Activated T-cell treated with anti-CD3 and anti-CD28 coated beads, Interleukin-2, amount 50 U/mL, for 72 hours (primary cell): Measurements from ENCODE around the gene LRRC1. TPM values are rescaled to one million over a fixed set of nuclear protein-coding genes. Genes with fewer than 3 reads are reported as not detected.

Source experiments
- ATAC-seq, 2 donors: fragments of 150-1000 bp; cut with Tn5 transposase; replicated peaks in 1 of 2; 2 replicates each; pipeline ENCODE4 v1.10.0; 2021; ENCODE audit warnings: moderate library complexity in 2 of 2, mild to moderate bottlenecking in 1 of 2
- DNase-seq, 2 donors: peaks; one replicate each; pipeline ENCODE4 v3.0.0; 2021 to 2022; ENCODE audit warnings: mixed read lengths in 1 of 2
- H3K27ac Mint-ChIP-seq: one replicate; pipeline ENCODE4 v1.8.0; 2022; ENCODE audit warnings: mild to moderate bottlenecking, moderate library complexity, mixed read lengths
- H3K27me3 Mint-ChIP-seq: one replicate; pipeline ENCODE4 v1.8.0; 2022; ENCODE audit warnings: low read depth, mixed read lengths
- H3K36me3 Mint-ChIP-seq, 2 donors: one replicate each; pipeline ENCODE4 v1.8.0; 2022; ENCODE audit warnings: mixed read lengths in 2 of 2, mild to moderate bottlenecking in 1 of 2; ENCODE audit not compliant: insufficient read depth in 2 of 2
- H3K4me1 Mint-ChIP-seq: one replicate; pipeline ENCODE4 v1.8.0; 2022; ENCODE audit warnings: low read depth, mixed read lengths
- H3K4me3 Mint-ChIP-seq, 2 donors: one replicate each; pipeline ENCODE4 v1.8.0; 2022; ENCODE audit warnings: mild to moderate bottlenecking in 2 of 2, mixed read lengths in 2 of 2, moderate library complexity in 2 of 2
- H3K9me3 Mint-ChIP-seq, 2 donors: one replicate each; pipeline ENCODE4 v1.8.0; 2022; ENCODE audit warnings: mixed read lengths in 2 of 2
- total RNA-seq, 2 donors: library from RNA; stranded (reverse); gene quantifications; one replicate each; pipeline ENCODE4 v1.2.3, GENCODE V29; 2022

LRRC1 gene
- total RNA-seq, 2 donors from 2014 or later: 3.6 to 4.4 TPM

DNA sequence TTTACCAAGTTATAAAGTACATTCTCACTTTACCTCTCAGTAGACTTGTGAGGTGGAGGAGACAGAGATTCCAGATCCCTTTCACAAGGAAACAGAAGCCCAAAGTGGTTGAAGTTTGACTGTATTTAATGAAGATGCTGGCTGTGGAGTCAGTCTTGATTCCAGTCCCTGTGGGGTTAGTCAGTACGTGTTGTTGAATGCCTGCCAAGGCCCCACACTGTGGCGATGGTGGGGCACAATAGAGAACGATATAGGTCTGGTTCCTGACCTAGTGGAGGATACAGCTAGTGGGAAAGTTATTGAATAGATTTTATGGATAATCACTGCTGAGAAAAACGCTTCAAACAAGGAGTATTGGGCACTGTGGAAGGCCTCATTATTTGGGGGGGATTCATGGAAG is 71.4 kb downstream of the LRRC1 start:
- DNase-seq: no peak
- H3K9me3 Mint-ChIP-seq: no peaks in the 10 kb centered on the region
- no peak overlapping the region for H3K4me3 Mint-ChIP-seq
- H3K4me1 Mint-ChIP-seq: no peaks in the 10 kb centered on the region
- no peak overlapping the region for H3K27ac Mint-ChIP-seq
- ATAC-seq: no peak
- no peaks in the 10 kb centered on the region for H3K27me3 Mint-ChIP-seq
- no peaks in the 10 kb centered on the region for H3K36me3 Mint-ChIP-seq

DNA sequence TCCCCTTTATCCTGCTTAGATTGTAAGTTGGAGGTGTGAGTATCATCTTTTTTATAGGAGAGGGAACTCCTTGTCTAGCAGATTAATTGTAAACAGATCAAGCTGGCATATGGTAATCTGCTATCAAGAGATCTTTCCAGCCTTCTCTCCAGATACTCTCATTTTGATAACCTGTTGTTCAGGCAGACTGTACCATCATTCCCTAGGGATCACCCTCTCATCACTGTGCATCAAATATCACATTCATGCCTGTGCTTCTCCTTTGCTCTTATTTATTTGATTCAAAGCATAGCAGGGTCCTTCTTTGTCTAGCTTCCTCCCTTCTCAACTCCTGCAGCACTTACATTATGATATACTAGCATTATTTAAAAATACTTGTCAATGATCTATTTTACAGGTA is 73.8 kb downstream of the LRRC1 start:
- no peaks in the 10 kb centered on the region for H3K36me3 Mint-ChIP-seq
- no peaks in the 10 kb centered on the region for H3K9me3 Mint-ChIP-seq
- H3K4me3 Mint-ChIP-seq: no peak overlapping the region
- no peaks in the 10 kb centered on the region for H3K27me3 Mint-ChIP-seq
- ATAC-seq (no peak), DNase-seq (no peak)
- no peaks in the 10 kb centered on the region for H3K4me1 Mint-ChIP-seq
- H3K27ac Mint-ChIP-seq: no peak overlapping the region

DNA sequence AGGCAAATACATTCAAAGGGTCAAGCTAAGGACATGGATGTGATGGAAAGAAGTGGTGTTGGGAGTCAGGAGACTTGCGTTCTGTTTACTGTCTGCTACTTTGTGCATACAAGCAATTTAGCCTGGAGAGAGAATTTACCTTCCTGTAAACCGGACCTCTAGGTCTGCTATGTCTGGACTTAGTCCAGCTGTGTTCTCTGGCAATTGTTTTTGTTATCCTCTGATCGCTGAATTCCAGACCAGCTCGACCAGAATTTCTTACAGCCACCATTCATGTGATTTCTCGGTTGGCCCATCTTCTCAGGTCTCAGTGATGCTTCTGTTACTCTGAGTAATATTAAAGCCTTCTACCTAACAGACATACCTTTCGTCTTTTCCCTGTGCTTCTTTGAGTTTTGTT is 75.2 kb downstream of the LRRC1 start:
- Mint-ChIP-seq H3K27ac (no peak overlapping the region), H3K9me3 (no peaks in the 10 kb centered on the region), H3K36me3 (no peaks in the 10 kb centered on the region), H3K4me3 (no peak overlapping the region), H3K27me3 (no peaks in the 10 kb centered on the region), H3K4me1 (no peaks in the 10 kb centered on the region)
- DNase-seq (no peak), ATAC-seq (no peak)

DNA sequence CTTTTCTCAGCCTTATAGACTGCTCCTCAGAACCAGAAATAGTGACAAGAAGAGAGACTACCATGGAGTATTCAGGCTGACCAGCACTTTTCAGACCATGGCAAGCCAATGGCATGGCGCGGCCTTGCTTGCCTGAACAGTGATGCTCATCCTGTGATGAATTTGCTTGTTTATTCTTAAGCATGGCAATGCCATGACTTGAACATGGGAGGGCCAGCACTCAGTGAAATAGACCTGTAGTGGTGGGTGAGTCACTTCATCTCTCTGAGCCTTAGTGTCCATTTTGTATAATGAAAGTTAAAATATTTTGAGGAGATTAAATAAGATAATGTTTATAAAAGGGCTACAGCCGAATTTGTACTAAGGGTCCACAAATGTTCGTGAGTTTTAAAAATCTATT is 79.1 kb downstream of the LRRC1 start:
- Mint-ChIP-seq H3K27me3 (no peaks in the 10 kb centered on the region), H3K4me1 (no peaks in the 10 kb centered on the region), H3K4me3 (no peak overlapping the region), H3K36me3 (no peaks in the 10 kb centered on the region), H3K27ac (no peak overlapping the region), H3K9me3 (no peaks in the 10 kb centered on the region)
- ATAC-seq: no peak
- no peak for DNase-seq

DNA sequence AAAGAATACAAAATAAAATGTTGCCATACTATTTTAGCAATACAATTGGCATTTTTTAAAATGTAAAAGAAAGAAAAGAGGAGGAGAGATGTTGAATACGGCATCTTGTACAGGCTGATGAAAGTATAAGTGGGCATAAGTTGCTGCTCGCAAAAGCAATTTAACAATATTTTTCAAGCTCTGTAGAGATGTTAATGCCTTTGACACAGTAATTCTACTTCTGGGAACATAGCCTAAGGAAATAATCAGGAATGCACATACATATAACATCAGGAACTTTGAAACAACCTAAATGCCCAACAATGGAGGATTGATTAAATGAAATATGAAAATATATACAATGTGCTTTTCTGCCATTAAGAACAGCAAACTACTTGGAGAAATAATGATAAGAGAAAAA is 80.2 kb downstream of the LRRC1 start:
- no peak for DNase-seq
- Mint-ChIP-seq H3K4me1 (no peaks in the 10 kb centered on the region), H3K27me3 (no peaks in the 10 kb centered on the region), H3K4me3 (no peak overlapping the region), H3K36me3 (no peaks in the 10 kb centered on the region), H3K27ac (no peak overlapping the region), H3K9me3 (no peaks in the 10 kb centered on the region)
- no peak for ATAC-seq

DNA sequence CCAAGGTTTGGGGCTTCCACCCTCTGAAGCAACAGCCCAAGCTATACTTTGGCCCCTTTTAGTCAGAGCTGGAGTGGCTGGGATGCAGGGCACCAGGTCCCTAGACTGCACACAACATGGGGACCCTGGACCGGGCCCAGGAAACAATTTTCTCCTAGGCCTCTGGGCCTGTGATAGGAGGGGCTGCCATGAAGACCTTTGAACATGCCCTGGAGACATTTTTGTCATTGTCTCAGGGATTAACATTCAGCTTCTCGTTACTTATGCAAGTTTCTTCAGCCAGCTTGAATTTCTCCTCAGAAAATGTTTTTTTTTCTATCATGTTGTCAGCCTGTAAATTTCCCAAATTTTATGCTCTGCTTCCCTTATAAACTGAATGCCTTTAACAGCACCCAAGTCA is 82.3 kb downstream of the LRRC1 start:
- no peak for DNase-seq
- ATAC-seq: no peak
- Mint-ChIP-seq H3K27me3 (no peaks in the 10 kb centered on the region), H3K27ac (no peak overlapping the region), H3K4me1 (no peaks in the 10 kb centered on the region), H3K36me3 (no peaks in the 10 kb centered on the region), H3K4me3 (no peak overlapping the region), H3K9me3 (no peaks in the 10 kb centered on the region)

DNA sequence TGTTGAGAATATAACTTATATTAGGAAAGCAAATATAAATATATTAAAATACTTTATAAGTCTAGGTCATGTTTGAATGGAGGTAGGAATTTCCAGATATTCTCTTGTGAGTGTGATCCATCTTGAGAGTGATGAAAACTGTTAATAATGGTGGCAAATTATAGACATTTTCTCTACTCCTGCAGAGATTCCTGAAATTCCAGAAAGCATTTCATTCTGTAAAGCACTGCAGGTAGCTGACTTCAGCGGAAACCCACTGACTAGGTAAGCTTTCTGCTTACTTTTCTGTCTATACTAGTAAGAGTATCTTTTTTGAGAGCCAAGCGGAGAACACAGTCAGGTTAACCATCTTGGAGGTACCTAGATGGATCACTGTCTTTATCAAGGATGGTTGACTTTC is 84.0 kb downstream of the LRRC1 start:
- Mint-ChIP-seq H3K27me3 (no peaks in the 10 kb centered on the region), H3K9me3 (no peaks in the 10 kb centered on the region), H3K4me3 (no peak overlapping the region), H3K27ac (no peak overlapping the region), H3K4me1 (no peaks in the 10 kb centered on the region), H3K36me3 (no peaks in the 10 kb centered on the region)
- no peak for DNase-seq
- ATAC-seq: no peak

DNA sequence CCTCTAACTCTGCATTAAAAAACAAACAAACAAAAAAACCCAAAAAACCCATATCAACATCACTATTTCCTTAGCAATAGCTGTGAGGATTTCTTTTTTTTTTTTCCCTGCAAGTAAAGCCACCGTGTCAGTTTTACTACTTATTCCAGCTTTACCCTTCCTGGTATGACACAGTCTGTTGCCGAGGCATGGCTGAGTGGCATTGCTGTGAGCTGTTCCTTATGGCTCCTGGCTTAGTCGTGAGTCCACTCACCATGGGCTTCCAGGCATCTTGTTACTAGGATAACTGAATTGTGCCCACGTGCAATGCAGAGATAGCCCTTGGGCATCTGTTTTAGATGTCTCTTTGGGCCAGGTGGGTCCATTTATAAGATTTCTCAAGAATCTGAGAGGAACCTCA is 84.8 kb downstream of the LRRC1 start:
- Mint-ChIP-seq H3K27me3 (no peaks in the 10 kb centered on the region), H3K27ac (no peak overlapping the region), H3K4me1 (no peaks in the 10 kb centered on the region), H3K4me3 (no peak overlapping the region), H3K36me3 (no peaks in the 10 kb centered on the region), H3K9me3 (no peaks in the 10 kb centered on the region)
- no peak for DNase-seq
- no peak for ATAC-seq

DNA sequence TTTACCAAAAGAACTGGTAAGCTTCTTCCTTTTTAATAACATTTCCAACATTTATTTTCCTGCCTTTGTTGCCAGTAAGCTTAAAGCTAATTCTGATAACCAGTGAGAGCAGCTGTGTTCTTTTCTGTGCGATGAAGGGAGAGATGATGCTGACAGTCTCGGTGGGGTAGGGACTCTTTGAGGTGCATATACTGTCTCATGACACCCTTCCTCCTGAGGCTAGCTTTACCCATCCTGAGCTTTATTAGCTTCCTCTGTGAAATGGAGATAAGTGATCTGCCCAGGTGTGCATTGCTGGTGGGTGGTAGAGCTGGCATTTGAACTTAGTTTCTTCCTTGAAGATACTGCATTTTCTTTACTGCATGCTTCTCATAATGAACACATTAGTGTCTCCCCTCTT is 92.5 kb downstream of the LRRC1 start:
- Mint-ChIP-seq H3K4me3 (no peak overlapping the region), H3K4me1 (peaks cover under 1% of the 10 kb centered on the region), H3K27ac (no peak overlapping the region), H3K9me3 (no peaks in the 10 kb centered on the region), H3K27me3 (no peaks in the 10 kb centered on the region), H3K36me3 (no peaks in the 10 kb centered on the region)
- DNase-seq (no peak), ATAC-seq (no peak)

DNA sequence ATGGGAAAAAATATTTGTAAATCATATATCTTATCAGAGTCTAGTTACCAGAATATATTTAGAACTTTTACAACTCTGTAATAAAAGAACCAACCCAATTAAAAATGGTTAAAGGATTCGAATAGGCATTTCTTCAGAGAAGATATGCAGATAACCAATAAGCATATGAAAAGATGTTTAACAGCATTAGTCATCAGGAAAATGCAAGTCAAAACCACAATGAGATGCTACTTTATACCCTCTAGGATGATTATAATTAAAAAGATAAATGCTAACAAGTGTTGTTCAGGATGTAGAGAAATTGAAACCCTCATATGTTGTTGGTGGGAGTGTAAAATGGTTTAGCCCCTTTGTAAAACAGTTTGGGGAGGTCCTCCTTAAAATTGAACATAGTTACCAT is 94.1 kb downstream of the LRRC1 start:
- peaks cover 9% of the 10 kb centered on the region for H3K4me1 Mint-ChIP-seq
- ATAC-seq (no peak), DNase-seq (no peak)
- H3K36me3 Mint-ChIP-seq: no peaks in the 10 kb centered on the region
- no peak overlapping the region for H3K27ac Mint-ChIP-seq
- H3K9me3 Mint-ChIP-seq: no peaks in the 10 kb centered on the region
- H3K27me3 Mint-ChIP-seq: no peaks in the 10 kb centered on the region
- H3K4me3 Mint-ChIP-seq: no peak overlapping the region

DNA sequence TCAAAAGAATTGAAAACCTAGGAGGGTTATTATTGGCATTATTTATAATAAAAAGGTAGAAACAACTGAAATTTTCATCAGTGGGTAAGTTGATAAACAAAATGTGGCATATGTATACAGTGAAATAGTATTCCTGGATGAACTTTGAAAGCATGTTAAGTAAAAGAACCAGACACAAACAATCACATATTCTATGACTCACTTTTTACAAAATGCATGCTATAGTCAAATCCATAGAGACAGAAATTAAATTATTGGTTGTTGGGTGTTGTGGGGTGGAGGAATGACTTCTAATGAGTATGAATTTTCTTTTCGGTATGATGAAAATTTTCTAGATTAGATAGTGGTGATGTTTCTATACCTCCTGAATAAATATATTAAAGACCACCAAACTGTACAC is 94.6 kb downstream of the LRRC1 start:
- Mint-ChIP-seq H3K27ac (no peak overlapping the region), H3K4me3 (no peak overlapping the region), H3K9me3 (no peaks in the 10 kb centered on the region), H3K4me1 (peaks cover 13% of the 10 kb centered on the region), H3K27me3 (no peaks in the 10 kb centered on the region), H3K36me3 (no peaks in the 10 kb centered on the region)
- ATAC-seq: no peak
- no peak for DNase-seq

DNA sequence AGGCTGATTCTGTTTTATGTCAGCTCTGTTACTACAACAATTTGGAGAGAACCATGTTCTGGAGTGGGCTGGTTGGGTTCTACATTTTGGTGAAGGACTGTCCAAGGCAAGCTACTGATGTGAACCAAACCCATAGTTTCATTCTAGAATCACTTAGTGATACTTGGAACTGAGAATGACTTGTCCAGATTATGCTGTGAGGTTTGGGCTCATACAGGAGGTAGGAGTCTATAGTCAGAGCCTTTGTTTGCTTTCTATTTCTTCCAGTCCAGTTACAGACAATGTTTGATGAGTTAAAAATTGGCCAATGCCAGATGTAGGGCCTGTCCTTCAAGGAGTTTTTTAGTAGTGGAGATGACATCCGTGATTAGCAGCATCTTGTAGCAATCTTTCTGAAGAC is 97.9 kb downstream of the LRRC1 start:
- Mint-ChIP-seq H3K27ac (no peak overlapping the region), H3K27me3 (no peaks in the 10 kb centered on the region), H3K4me1 (peaks cover 17% of the 10 kb centered on the region), H3K36me3 (no peaks in the 10 kb centered on the region), H3K9me3 (no peaks in the 10 kb centered on the region), H3K4me3 (peak overlapping the region in 1 of 2 donors; percentile 19)
- DNase-seq: peak in 1 of 2 donors; percentile 3
- peak; percentile 61 to 77 for ATAC-seq

DNA sequence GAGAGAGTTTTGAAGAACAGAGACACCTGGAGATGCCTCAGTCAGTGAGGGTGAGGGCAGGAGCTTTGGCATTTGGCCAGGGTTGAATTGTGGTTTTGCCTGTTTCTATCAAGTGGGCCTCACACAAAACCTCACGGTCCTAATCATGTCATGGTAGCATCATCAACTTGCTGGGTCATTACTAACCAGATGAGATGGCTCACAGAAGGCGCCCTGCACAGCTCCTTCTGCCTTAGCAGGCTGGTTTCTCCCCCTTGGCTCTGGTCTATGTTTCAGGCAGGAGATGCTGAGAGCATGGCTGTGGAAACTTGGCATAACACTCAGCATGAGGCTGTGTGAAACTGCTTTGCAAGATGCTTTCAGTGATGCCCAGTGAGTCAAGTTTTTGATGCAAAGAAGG is 99.3 kb downstream of the LRRC1 start:
- peak; percentile 95 to 96 for ATAC-seq
- Mint-ChIP-seq H3K27ac (no peak overlapping the region), H3K9me3 (no peaks in the 10 kb centered on the region), H3K27me3 (no peaks in the 10 kb centered on the region), H3K4me1 (peaks cover 17% of the 10 kb centered on the region), H3K4me3 (no peak overlapping the region), H3K36me3 (no peaks in the 10 kb centered on the region)
- DNase-seq: peak; percentile 70 to 75

DNA sequence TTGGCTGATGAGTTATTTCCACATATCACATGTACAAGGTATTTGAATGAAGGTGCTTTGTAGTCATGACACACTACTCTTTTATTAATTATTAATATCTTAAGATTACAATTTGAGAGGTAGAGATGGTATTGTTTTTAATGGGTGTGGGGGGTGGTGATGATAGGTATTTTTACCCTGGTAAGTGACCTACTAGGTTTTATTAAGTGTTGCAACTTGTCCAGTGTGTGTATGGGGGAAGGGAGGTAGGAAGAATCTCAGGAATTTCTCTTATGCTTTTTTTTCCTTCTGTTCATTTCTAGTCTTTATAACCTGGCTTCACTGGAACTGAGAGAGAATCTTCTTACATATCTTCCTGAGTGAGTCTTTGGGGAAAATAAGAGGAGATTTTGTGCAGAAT is 101.4 kb downstream of the LRRC1 start:
- Mint-ChIP-seq H3K27me3 (no peaks in the 10 kb centered on the region), H3K4me1 (peaks cover 17% of the 10 kb centered on the region), H3K4me3 (no peak overlapping the region), H3K9me3 (no peaks in the 10 kb centered on the region), H3K36me3 (no peaks in the 10 kb centered on the region), H3K27ac (no peak overlapping the region)
- no peak for ATAC-seq
- DNase-seq: no peak
